Hindlimb muscle (tissue), 1 donor: ENCODE data around the gene GP5. TPM values are rescaled to one million over a fixed set of nuclear protein-coding genes. Genes with fewer than 3 reads are reported as not detected.
A peak's percentile ranks its signal among the peaks of the same experiment; 100 is the strongest.

ENCODE experiments used
- DNase-seq: peaks from one replicate; pipeline ENCODE4 v3.0.0-alpha.2; 2013
- polyA plus RNA-seq: library from polyadenylated mRNA; unstranded; fragments of 120-200 nt; gene quantifications from one replicate; pipeline ENCODE4 v1.2.1, GENCODE V29; 2013; ENCODE audit not compliant: insufficient read length

GP5 gene, protein sequence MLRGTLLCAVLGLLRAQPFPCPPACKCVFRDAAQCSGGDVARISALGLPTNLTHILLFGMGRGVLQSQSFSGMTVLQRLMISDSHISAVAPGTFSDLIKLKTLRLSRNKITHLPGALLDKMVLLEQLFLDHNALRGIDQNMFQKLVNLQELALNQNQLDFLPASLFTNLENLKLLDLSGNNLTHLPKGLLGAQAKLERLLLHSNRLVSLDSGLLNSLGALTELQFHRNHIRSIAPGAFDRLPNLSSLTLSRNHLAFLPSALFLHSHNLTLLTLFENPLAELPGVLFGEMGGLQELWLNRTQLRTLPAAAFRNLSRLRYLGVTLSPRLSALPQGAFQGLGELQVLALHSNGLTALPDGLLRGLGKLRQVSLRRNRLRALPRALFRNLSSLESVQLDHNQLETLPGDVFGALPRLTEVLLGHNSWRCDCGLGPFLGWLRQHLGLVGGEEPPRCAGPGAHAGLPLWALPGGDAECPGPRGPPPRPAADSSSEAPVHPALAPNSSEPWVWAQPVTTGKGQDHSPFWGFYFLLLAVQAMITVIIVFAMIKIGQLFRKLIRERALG
- 0.18 TPM for polyA plus RNA-seq

DNA sequence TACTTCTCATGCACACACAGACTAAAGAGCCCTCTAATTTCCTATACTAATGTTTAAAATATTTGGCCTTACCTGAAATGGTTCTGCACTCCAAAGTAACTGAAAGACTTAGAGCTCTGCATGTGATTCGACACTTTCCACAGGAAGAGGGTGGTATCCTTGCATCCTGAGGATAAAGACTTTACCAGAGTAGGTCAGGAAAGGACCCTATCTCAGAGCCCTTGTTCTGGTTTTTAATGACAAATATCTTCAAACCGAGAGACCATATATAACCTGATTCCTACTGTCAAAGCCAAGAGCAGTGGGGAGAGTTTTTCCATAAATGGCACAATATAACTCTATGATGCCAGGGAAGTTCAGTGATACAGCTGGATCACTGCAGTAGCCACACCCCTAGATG, at the start of gene GP5:
Gene GP5 (minus strand): TSS at position 101 of the 400 bp plus-strand sequence. CDS start 984 bp downstream, outside the sequence.
- DNase-seq, result no peak

DNA sequence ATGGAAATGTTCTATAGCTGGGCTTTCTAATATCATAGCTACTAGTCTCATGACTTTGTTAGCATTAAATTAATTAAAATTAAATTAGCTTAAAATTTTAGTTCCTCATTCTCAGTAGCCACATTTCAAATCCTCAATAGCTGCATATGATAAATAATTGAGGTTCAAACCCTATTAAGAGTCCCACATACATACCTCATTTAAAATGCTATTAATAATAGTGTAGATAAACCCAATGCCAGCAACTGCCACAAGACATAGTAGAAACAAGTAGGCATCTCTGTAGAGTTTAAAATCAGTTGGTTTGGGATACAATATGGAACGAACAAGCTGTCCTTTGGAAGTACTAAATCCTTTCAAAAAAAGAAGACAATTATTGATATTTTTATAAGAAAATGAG, 48.6 kb upstream of the GP5 start:
- no peak for DNase-seq

DNA sequence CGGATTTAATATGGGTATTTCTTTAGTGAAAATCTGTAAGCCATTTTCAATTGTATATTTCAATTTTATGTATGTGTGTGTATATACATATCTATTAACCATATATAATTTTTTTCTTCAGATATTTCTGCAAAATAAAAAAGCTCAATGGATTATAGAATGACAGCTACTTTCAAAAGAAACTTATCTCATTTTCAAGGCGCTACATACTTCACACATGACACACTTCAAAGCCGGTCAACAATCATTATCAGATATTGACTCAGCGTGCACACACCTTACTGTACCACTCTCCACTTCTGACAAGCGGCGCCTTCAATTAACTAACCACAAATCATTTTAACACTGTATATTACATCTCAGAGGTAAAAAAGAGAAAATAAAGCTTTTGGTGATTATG, 48.1 kb upstream of the GP5 start:
- DNase-seq, result no peak

DNA sequence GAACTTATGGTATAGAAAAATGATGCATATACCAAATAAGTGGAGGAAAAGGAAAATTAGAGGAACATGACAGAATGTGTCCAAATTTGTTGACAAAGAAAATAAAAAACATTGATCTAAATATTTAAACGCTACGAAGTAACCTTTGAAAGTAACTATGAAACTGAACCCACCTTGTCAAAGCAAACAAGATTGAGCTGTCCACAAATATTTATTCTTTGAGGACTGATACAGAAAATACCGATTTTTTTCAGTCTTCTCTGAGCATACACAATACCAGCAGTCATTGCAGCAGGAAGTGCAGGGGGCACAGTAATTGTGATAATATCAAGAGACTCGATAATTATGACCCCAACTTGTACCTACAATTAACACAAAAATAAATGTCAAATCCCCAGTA, 47.7 kb upstream of the GP5 start:
- no peak for DNase-seq

DNA sequence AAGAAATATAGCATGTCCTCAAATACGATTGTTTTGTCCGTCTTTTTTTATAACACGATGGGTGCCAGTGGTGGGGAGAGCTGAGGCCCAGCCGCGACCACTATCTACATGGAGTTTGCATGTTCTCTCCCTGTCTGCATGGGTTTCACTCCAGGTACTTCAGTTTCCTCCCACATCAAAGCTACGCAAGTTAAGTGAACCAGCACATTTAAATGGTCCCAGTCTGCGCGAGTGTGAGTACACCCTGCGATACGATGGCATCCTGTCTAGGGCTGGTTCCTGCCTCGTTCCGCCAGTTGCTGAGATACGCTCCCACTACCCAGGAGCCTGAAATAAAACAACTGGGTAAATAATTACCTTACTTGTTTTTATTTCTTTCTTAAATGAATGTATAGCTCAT, 47.1 kb upstream of the GP5 start:
- no peak for DNase-seq

DNA sequence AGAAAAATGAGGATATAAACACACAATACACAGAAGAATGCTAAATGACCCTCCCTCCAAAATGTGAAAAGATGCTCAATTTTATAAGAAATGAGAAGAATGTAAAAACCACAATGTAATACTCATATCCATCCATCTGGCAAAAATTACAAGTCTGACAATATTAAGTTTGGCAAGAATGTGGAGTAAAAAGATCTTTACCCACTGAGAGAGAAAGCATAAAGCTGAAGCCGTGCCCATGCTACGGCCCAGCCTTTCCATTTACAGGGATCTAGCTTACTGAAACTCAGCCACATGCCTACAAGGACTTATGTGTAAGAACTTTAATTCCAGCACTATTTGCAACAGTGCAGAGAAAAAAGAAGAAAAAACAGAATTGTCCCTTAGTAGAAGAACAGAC, 44.8 kb upstream of the GP5 start:
- DNase-seq, result peak; percentile 14

DNA sequence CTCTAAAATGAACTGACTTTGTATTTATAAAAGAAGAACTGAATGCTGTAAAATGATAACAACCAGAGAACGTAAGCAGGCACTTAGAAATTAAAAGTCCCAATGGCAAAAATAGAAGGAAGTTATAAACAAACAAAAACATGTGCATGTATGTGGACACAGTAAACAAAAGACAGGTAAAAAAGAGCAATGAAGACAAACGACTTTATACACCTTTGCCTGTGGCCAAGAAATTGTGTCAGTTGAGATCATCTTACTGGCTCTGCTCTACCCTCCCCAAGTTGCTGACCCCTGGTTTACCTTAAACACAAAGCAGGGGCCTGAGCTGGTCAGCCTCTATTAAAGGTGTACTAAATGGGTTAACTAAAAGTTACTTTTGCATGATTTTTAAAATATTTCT, 41.7 kb upstream of the GP5 start:
- DNase-seq, result no peak

DNA sequence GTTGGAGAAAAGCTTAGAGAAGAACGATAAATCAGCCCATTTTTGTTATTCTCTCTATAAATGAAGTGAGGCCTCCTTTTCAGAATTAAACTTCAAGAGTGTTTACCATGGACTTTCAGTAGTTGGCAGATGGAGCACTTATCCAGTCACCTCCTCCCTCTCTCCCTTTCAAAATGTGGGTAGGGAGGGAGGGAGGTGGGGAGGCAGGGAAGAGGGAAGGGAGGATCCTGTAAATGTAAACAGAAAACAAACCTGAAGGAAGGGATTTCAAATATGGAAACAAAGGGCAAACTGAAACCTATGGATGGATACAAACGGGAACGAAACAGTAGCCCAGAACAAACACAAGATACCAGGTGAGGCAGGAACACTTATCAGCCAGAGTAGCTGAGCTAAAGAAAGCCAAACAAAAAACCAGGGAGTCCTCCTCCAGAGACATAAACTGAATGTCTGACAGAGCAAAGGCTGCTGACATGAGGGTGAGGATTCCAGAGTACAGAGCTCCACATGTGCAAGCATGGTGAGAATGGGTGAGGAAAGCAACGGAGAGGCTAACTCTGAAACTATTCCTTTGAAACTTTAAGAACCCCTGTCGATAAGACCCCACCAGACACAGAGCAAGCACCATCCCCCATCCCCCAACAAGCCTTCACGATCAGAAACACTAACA, 41.0 kb upstream of the GP5 start:
- no peak for DNase-seq

DNA sequence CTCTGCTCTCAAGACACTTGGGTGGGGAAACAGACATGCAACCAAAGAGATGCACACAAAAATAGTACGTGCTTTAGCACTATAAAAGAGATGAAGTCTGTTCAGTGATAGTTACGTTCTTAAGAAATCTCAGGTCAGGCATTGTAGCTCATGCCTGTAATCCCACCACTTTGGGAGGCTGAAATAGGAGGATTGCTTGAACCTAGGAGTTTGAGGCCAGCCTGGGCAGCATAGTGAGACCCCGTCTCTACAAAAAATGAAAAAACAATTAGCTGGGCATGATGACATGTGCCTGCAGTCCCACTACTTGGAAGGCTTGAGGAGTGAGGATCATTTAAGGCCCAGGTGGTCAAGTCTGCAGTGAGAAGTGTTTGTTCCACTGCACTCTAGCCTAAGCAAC, 35.4 kb upstream of the GP5 start:
- no peak for DNase-seq

DNA sequence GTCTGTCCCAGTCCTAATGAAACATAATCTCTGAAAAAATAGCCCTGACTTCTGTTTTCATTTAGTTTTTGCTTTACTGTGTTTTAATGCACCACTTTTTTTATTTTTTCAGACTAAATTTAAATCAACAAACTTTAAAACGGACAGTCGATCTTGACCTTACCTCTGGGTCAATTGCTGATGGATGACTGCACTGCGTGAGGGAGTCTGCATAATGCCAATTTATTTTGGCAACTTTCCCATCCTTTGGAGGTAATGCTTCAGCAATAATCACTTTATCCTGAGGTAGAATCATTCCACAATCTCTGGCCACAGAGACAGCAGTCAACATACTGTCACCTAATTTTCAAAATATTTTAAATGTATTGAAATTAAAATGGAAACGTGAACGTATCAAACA, 32.5 kb upstream of the GP5 start:
- no peak for DNase-seq

DNA sequence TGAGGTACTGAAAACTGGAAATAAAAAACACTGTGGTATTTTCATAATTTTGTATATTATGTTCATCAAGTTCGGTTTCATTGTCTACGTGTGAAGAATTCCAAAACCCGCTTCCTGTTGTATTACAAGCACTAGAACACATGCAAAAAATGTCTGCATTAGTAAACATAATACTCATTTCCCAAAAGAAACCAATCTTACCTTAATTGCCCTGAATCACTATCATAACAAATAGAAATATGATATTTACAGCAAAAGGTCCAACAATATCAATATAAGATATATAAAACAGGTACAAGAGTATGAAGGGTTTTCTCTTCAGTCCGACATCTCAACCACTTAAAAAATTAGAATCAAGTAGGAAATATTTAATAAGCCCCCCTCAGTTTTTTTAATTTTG, 26.3 kb upstream of the GP5 start:
- no peak for DNase-seq

DNA sequence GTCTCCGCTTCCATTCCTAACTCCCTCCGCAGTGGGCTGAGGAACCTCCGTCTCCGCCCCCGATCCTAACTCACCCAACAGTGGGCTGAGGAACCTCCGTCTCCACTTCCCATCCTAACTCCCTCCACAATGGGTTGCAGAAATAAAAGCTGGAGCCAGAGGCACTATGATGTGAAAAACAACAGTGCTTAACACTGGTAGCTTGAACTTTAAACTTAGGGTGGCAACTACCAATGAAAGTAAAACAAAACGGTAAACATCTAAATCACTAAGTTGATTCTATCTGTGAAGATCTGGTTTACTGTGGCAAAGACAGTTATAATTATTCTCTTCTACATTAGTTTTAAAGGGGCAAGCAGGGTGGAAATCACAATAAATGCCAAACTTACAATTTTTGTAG, 25.9 kb upstream of the GP5 start:
- no peak for DNase-seq

DNA sequence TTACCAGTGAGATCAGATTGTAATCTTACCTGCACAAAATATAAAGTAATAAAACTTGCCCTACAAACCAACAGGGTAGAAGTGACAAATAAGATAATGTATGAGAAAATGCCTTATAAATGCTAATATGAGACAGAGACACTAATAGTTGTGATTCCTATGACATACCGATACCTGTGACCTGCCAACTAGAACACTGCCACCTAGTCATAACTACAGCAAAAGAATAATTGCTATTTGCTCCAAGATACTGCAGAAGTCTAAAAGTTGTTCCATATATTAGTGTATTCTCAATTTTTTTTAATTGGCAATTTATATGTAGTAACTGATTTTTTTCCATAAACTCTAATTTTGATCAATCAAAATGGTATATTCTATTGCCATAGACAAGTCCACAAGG, 25.3 kb upstream of the GP5 start:
- no peak for DNase-seq

DNA sequence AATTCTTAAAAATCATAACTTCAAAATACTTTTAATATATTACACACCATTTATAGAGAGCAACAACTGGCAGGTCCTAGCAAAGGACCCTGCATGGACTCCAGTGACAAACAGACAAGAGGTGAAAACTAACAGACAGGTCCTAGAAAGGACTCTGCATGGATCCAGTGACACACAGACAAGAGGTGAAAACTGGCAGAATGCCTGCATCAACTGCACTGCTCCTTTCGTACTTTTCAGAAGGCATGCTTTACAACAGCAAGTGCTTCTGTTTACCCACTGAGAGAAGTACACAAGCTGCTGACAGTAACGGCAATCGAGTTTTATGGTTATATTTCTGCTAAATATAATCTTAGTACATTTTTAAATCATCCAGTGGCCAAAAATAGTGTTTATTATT, 24.3 kb upstream of the GP5 start:
- DNase-seq, result no peak

DNA sequence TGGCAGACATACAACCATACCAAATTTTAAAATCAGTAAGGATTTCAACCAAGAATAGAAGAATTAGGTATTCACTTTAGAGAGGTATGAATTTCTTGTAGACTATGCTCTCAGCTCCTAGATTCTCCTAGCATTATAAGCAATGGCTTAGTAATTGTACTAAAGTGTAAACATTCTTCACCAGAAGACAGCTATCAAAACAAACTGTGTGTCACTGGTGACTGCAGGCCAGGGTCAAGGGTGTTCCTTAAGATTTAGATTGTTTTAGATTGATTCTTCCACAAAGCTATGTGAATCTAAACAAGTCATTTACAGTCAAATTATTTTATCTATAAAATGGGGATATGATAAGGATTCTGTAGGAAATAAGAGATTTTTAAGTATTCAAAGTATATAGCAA, 23.1 kb upstream of the GP5 start:
- DNase-seq, result no peak

DNA sequence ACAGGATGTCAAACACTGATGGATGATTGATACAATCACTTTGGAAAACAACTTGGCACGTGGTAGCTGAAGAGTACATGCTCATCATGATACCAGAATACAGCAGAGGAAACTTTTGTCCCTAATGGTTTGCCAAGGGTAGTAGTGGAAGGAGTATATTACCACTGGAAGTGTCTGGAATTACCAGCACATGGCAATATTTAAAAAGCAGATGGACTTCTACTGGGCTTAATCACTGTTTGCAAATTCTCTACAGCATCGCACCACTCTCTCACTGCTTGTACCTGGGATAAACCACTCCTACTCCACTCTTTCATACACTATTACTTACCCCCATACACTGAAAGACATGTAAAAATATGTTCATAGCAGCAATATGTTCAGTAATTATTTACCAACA, 19.6 kb upstream of the GP5 start:
- no peak for DNase-seq

DNA sequence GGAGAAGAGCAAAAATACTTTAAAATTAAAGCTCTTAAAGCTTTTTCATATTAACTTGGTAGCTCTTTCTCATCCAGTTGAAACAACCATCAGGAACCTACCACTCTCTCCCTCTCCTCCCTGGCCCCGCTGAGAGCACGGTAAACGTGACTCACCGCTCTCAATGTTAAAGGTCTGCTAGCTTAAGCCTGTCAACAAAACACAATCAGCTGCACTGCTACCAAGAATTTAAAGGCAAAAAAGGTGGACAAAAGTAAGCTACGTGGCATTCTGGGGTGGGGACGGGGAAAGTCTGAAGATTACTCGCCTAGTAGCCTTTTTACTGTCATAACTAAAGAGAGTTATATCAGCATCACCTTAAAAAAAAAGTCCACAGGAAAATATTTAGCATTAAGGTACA, 8.4 kb upstream of the GP5 start:
- no peak for DNase-seq

DNA sequence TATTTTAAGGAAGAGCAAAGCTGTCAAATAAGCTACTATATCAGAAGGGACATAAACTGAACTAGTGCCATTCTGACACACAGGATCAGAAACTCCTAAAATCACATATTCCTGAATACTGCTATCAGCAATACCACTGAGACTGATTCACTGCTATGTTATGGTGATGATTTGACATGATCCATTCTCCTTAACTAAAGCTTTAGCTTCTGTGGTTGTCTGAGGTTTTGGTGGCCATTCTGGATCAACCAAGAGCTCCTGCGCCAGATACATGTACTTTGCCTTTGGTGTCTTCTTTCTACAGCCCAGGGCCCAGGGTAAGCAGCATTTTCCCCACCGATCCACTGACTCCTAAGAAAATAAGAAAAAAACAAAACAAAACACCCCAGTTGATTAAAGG, 6.7 kb upstream of the GP5 start:
- DNase-seq, result no peak

DNA sequence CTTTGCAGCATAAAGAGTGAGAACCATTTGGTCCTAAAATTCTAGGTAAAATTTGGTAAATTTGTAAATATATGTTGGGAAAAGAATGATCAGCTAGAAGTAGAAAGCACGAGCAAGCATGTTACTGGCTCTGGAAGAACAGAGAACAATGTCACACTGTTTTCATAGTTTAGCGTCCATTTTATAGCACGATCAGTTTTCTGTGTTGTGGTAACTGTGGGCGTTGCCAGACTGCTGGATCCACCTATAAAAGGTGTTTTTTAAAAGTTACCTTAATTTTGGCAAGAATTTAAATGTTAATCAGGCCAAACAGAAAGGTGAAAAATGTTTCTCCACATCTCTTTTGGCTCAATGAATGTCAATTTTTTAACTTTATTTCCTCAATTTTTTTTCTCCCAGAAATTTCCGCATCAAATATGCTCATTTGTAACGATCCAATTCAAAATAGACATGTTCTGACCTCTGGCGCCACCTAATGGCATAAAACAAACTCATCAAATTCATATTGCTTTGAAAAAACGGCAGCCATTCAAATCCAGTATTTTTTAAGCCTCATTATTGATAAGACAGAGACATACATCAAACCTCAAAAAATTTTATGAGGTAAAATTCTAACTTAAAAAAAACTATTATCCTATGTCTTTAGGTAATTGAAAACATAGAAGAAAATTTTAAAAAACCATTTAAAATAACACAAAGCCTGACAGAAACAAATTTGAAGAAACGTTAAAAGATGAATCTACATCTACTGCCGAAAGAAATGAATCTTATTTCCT, 5.5 kb upstream of the GP5 start:
- DNase-seq, result peak; percentile 64

DNA sequence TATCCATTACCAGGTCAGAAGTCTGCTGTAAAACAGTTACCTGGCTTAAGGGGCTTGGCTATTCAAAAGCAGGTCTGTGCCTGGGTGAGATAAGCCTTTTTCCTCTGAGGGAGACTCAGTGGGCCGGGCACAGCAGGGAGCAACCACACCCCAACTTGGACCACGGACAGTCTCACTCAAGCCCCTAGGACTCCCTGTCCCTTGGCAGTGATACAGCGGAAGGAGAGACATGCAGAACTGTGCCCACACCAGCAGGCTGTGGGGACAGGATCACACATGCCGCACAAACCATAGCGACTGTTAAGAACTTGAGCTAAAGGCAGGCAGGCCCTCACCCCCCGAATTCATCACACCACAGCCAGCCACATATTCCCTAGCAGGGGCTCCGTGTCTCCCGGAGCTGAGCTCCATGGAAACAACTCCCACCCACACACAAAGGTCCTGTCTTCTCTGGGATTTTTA, 2.8 kb upstream of the GP5 start:
- DNase-seq, result no peak

DNA sequence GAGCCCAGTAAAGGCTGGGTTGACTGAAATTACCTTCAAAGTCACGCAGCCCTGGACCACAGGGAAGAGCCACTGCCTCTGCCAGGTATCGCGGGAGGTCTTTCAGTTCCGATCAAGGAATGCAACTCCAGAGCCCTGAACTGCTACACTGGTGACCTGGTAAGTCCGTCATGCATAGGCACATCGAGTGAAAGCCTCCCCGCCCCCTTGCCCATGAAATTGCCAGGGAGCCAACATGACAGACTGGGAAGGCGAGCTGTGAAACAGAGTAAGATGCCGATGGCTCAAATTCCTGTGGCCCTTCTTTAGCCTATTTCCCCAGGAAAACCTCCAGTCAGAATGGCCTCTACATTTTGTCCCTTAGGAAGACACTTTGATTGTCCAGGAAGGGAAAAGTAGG, 2.3 kb upstream of the GP5 start:
- no peak for DNase-seq

DNA sequence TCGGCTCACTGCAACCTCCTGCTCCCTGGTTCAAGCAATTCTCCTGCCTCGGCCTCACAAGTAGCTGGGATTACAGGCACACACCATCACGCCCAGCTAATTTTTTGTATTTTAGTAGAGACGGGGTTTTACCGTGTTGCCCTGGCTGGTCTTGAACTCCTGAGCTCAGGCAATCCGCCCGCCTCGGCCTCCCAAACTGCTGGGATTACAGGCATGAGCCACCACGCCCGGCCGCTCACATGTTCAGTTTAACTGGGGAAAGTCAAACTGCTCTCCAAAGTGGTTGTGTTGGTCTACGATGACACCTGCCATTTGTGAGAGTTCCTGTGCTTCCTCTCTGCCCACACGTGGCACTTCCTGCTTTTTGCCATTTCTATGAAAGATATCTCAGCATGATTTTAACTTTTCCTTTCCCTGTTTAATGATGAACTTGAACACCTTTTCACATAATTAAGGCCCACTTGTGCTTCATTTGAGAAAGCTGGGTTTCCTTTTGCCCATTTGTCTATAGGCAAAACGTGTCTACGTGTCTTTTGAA, 877 bp upstream of the GP5 start:
- DNase-seq, result no peak

DNA sequence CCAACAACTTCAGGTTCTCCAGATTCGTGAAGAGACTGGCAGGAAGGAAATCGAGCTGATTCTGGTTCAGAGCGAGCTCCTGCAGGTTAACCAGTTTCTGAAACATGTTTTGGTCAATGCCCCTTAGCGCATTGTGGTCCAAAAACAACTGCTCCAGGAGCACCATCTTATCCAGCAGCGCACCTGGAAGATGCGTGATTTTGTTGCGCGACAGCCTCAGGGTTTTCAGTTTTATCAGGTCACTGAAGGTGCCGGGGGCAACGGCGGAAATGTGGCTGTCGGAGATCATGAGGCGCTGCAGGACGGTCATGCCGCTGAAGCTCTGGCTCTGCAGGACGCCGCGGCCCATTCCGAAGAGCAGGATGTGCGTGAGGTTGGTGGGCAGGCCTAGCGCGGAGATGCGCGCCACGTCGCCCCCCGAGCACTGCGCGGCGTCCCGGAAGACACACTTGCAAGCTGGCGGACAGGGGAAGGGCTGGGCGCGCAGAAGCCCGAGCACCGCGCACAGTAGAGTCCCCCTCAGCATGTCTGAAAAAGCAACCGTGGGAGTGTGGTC, 1.2 kb downstream of the GP5 start:
- DNase-seq, result peak; percentile 42
